DOHH2 (cell line): ENCODE data around the gene ATP8A2.

Source experiments
- CTCF ChIP-seq: fragments of 200-600 bp; sonication (generic); IDR thresholded peaks from one replicate; pipeline ENCODE4 v1.5.1; 2014; ENCODE audit warnings: antibody characterized with exemption, mild to moderate bottlenecking, low read depth, low read length; ENCODE audit not compliant: poor library complexity, severe bottlenecking
- EZH2phosphoT487 ChIP-seq: fragments of 200-600 bp; sonication (generic); IDR thresholded peaks from 2 replicates; pipeline ENCODE4 v1.6.1; 2017; ENCODE audit warnings: borderline replicate concordance, mild to moderate bottlenecking, antibody characterized with exemption, low read length, moderate library complexity, mixed read lengths

DNA sequence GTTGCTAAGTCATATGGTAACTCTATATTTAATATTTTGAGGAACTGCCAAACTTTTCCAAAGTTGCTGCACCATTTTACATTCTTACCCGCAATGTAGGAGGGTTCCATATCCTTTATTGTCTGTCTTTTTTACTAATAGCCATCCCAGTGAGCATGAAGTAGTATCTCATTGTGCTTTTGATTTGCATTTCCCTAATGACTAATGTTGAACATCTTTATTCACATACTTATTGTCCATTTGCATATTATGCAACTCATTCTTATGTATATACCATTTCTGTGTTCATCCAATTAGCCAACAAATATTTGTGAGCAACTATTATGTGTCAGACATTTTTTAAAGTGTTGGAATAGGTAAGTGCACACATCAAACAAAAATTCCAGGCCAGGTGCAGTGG lies 20.4 kb upstream of the ATP8A2 start:
- no peak for TF ChIP-seq CTCF
- no peak for TF ChIP-seq EZH2phosphoT487
